K562 (cell line): ENCODE results near the gene CLCN4. TPM values are rescaled to one million over a fixed set of nuclear protein-coding genes. Genes with fewer than 3 reads are reported as not detected.
A peak's percentile ranks its signal among the peaks of the same experiment; 100 is the strongest.

Experiments
- ETS2 ChIP-seq: IDR thresholded peaks from 2 replicates; pipeline ENCODE4 v1.6.1; 2016; ENCODE audit warnings: borderline replicate concordance, missing genetic modification characterization, mild to moderate bottlenecking, moderate library complexity, missing compliant biosample characterization; ENCODE audit not compliant: poor library complexity, severe bottlenecking
- KDM4B ChIP-seq, 2 experiments: fragments of 450-650 bp in 1 of 2; sonication (generic) in 1 of 2; IDR thresholded peaks; 2 replicates each; pipeline ENCODE4 v1.6.1; 2016 to 2017; ENCODE audit warnings: borderline replicate concordance in 2 of 2, antibody characterized with exemption in 1 of 2, low read depth in 1 of 2, mild to moderate bottlenecking in 1 of 2
- KLF1 ChIP-seq: fragments of 450-650 bp; IDR thresholded peaks from 2 replicates; pipeline ENCODE4 v1.6.1; 2016; ENCODE audit warnings: missing genetic modification characterization, missing compliant biosample characterization
- MAFF ChIP-seq: IDR thresholded peaks from 2 replicates; pipeline ENCODE4 v1.6.1; 2012; ENCODE audit warnings: low read length, improper control_type of control experiment
- NFIC ChIP-seq: fragments of 450-650 bp; IDR thresholded peaks from 2 replicates; pipeline ENCODE4 v1.6.1; 2017; ENCODE audit warnings: mild to moderate bottlenecking, inconsistent platforms
- NRF1 ChIP-seq, 2 experiments: fragments of 450-650 bp; IDR thresholded peaks in 1 of 2; conservative IDR thresholded peaks in 1 of 2; 2 replicates each; pipeline ENCODE4 v1.6.1; 2014; ENCODE audit warnings: mild to moderate bottlenecking in 2 of 2
- PHB ChIP-seq: fragments of 250-450 bp; sonication (Bioruptor Pico); IDR thresholded peaks from 2 replicates; pipeline ENCODE4 v1.5.0; 2021
- PHF20 ChIP-seq: fragments of 450-650 bp; IDR thresholded peaks from 2 replicates; pipeline ENCODE4 v1.6.1; 2018; ENCODE audit not compliant: partially characterized antibody
- RCOR1 ChIP-seq, 2 experiments: IDR thresholded peaks; 2 replicates each; pipeline ENCODE4 v1.6.1; 2012; ENCODE audit warnings: low read depth in 2 of 2, low read length in 2 of 2, borderline replicate concordance in 1 of 2, improper control_type of control experiment in 1 of 2
- STAT5A ChIP-seq: IDR thresholded peaks from 2 replicates; pipeline ENCODE4 v1.6.1; 2012; ENCODE audit warnings: low read length, inconsistent platforms, borderline replicate concordance
- TAF15 ChIP-seq: fragments of 200-400 bp; formaldehyde crosslinking; IDR thresholded peaks from 2 replicates; pipeline ENCODE4 v1.6.1; 2017; ENCODE audit warnings: mild to moderate bottlenecking, low read depth, low read length, moderate library complexity
- TARDBP ChIP-seq: fragments of 450-650 bp; IDR thresholded peaks from 2 replicates; pipeline ENCODE4 v1.6.1; 2016
- TCF3 ChIP-seq: sonication (generic); formaldehyde crosslinking; IDR thresholded peaks from 2 replicates; pipeline ENCODE4 v1.4.0; 2020; ENCODE audit warnings: mild to moderate bottlenecking, missing genetic modification reagents
- TCF7L2 ChIP-seq: fragments of 150-350 bp; IDR thresholded peaks from 2 replicates; pipeline ENCODE4 v1.6.1; 2016; ENCODE audit warnings: low read depth, mild to moderate bottlenecking, low read length, moderate library complexity
- TRIM24 ChIP-seq, 2 experiments: fragments of 450-650 bp; IDR thresholded peaks; 2 replicates each; pipeline ENCODE4 v1.6.1; 2016
- ZFP36 ChIP-seq: fragments of 150-350 bp; IDR thresholded peaks from 2 replicates; pipeline ENCODE4 v1.6.1; 2018; ENCODE audit warnings: low read length, low read depth; ENCODE audit not compliant: partially characterized antibody
- ZKSCAN1 ChIP-seq: fragments of 150-350 bp; IDR thresholded peaks from 2 replicates; pipeline ENCODE4 v1.6.1; 2016; ENCODE audit warnings: low read depth, low read length
- ZNF212 ChIP-seq: fragments of 450-650 bp; formaldehyde crosslinking; IDR thresholded peaks from 2 replicates; pipeline ENCODE4 v1.4.0; 2020; ENCODE audit warnings: mild to moderate bottlenecking
- ZNF217 ChIP-seq: sonication (generic); formaldehyde crosslinking; IDR thresholded peaks from 2 replicates; pipeline ENCODE4 v1.8.0; 2022; ENCODE audit warnings: mild to moderate bottlenecking, missing genetic modification reagents
- ZNF584 ChIP-seq: fragments of 200-800 bp; sonication (Bioruptor generic); IDR thresholded peaks from 2 replicates; pipeline ENCODE4 v1.6.1; 2016; ENCODE audit warnings: low read depth, mild to moderate bottlenecking, missing genetic modification characterization, missing compliant biosample characterization
- ZNF764 ChIP-seq: fragments of 250-450 bp; sonication (Bioruptor Pico); IDR thresholded peaks from 2 replicates; pipeline ENCODE4 v1.4.0; 2020; ENCODE audit warnings: low read depth, mild to moderate bottlenecking, moderate library complexity
- ZNF766 ChIP-seq: fragments of 200-800 bp; sonication (Bioruptor generic); conservative IDR thresholded peaks from 2 replicates; pipeline ENCODE4 v1.6.1; 2016; ENCODE audit warnings: missing genetic modification characterization, missing compliant biosample characterization
- polyA plus RNA-seq, 8 experiments: library from polyadenylated mRNA; depleted of rRNA in 4 of 8; stranded (reverse) in 5 of 8; unstranded in 3 of 8; fragments of >200 nt; fragmentation: Nextera tagmentation in 2 of 8; fragmentation: Illumina TruSeq in 1 of 8; extraction: Ambion mirVana in 2 of 8; extraction: Trizol in 1 of 8; gene quantifications; 2 replicates each; pipeline versions ENCODE4 v1.2.1 to v1.2.3, GENCODE V29; 2011 to 2014; ENCODE audit warnings: inconsistent platforms in 1 of 8, missing spikeins in 1 of 8
- total RNA-seq, 7 experiments: library from RNA; depleted of rRNA in 6 of 7; stranded (reverse); fragments of >200 nt in 6 of 7; fragmentation: Illumina TruSeq in 2 of 7; extraction: Trizol in 2 of 7; gene quantifications; 2 replicates each; pipeline versions ENCODE4 v1.2.1 to v1.2.3, GENCODE V29; 2011 to 2021; ENCODE audit warnings: low replicate concordance in 1 of 7
- TF ChIP-seq, protein P1 (sequence below): sonication (generic); formaldehyde crosslinking; IDR thresholded peaks from 2 replicates; pipeline ENCODE4 v1.8.0; 2022; ENCODE audit warnings: missing genetic modification reagents, mild to moderate bottlenecking, moderate library complexity, borderline replicate concordance
- TF ChIP-seq, protein P2 (sequence below): fragments of 250-450 bp; sonication (Bioruptor Pico); IDR thresholded peaks from 2 replicates; pipeline ENCODE4 v1.8.0; 2022; ENCODE audit warnings: moderate library complexity, mild to moderate bottlenecking, inconsistent platforms
- TF ChIP-seq, protein P3 (sequence below): sonication (generic); formaldehyde crosslinking; IDR thresholded peaks from 2 replicates; pipeline ENCODE4 v1.8.0; 2022; ENCODE audit warnings: mild to moderate bottlenecking, missing genetic modification reagents, borderline replicate concordance
- TF ChIP-seq, protein P4 (sequence below), 2 experiments: fragments of 450-650 bp; conservative IDR thresholded peaks; 2 replicates each; pipeline ENCODE4 v1.6.1; 2017; ENCODE audit warnings: mild to moderate bottlenecking in 2 of 2, moderate library complexity in 2 of 2

The CLCN4 gene
- total and polyA plus RNA-seq, 9 of the 15 experiments (the other 6 are each of a cell fraction or from before 2014, with no cell fraction given) = 0.03 to 0.24 (median 0.10) TPM; not detected in 1

DNA sequence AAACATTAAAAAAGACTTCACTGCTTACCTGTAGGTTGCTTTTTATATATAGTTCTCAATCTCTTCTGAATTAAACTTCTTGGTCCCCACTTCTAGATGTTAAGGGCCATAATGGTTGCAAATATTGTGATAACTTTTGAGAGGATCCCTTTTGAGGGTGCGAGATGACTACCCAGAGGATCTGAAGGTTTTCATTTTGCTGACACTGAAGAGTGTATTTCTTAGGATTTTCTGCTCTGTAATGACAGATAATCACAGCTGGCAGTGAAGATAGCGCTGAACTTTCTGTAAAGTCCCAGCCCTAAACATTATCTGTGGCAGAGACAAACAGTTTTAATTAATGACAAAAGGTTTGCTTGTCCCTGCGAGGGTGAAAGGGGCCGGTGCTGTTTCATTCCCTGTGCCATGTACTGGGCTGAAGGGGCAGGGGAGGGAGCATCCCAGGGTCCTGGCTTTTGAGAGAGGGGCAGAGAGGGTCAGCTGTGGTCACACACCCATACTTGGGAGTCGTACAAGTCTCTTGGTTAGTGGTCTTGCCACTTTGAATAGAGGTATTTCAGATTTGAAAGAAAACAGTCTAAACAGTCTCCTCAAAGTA is 22.2 kb downstream of the CLCN4 start (continued):
- TF ChIP-seq, protein P1, sequence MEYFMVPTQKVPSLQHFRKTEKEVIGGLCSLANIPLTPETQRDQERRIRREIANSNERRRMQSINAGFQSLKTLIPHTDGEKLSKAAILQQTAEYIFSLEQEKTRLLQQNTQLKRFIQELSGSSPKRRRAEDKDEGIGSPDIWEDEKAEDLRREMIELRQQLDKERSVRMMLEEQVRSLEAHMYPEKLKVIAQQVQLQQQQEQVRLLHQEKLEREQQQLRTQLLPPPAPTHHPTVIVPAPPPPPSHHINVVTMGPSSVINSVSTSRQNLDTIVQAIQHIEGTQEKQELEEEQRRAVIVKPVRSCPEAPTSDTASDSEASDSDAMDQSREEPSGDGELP (CRISPR knock-in tag) = peak; percentile 42; the same call in 1 of the 2 replicates
- no peak for TF ChIP-seq ZFP36
- no peak for TF ChIP-seq ZNF212 (CRISPR knock-in tag)
- peak; percentile 55 to 89; a peak in 3 of 4 replicates for TF ChIP-seq RCOR1 (IDR thresholded peaks at IDR 0.05; ENCODE audit: borderline replicate concordance in 1 of 2, low read depth in 2 of 2, low read length in 2 of 2)
- TF ChIP-seq STAT5A = peak; percentile 91
- no peak for TF ChIP-seq KLF1 (tag)
- no peak for TF ChIP-seq TAF15
- TF ChIP-seq MAFF = peak; percentile 67
- TF ChIP-seq, protein P2, sequence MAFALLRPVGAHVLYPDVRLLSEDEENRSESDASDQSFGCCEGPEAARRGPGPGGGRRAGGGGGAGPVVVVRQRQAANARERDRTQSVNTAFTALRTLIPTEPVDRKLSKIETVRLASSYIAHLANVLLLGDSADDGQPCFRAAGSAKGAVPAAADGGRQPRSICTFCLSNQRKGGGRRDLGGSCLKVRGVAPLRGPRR (CRISPR knock-in tag) = no peak
- no peak for TF ChIP-seq PHF20
- no peak for TF ChIP-seq ZNF764 (CRISPR knock-in tag)
- TF ChIP-seq ZNF584 = peak; percentile 42; the same call in 1 of the 2 replicates
- peak; percentile 93 for TF ChIP-seq TCF3 (CRISPR knock-in tag)
- no peak for TF ChIP-seq KDM4B (IDR thresholded peaks at IDR 0.05; ENCODE audit: borderline replicate concordance in 2 of 2, low read depth in 1 of 2)
- TF ChIP-seq PHB = no peak
- TF ChIP-seq, protein P3, sequence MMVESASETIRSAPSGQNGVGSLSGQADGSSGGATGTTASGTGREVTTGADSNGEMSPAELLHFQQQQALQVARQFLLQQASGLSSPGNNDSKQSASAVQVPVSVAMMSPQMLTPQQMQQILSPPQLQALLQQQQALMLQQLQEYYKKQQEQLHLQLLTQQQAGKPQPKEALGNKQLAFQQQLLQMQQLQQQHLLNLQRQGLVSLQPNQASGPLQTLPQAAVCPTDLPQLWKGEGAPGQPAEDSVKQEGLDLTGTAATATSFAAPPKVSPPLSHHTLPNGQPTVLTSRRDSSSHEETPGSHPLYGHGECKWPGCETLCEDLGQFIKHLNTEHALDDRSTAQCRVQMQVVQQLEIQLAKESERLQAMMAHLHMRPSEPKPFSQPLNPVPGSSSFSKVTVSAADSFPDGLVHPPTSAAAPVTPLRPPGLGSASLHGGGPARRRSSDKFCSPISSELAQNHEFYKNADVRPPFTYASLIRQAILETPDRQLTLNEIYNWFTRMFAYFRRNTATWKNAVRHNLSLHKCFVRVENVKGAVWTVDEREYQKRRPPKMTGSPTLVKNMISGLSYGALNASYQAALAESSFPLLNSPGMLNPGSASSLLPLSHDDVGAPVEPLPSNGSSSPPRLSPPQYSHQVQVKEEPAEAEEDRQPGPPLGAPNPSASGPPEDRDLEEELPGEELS (CRISPR knock-in tag) = no peak
- TF ChIP-seq NFIC = peak; percentile 67
- peak; percentile 58 to 83; a peak in 2 of 4 replicates for TF ChIP-seq TRIM24 (IDR thresholded peaks at IDR 0.05)
- TF ChIP-seq ZKSCAN1 = no peak
- no peak for TF ChIP-seq TARDBP
- no peak for TF ChIP-seq TCF7L2
- no peak for TF ChIP-seq NRF1 (conservative IDR thresholded peaks at IDR 0.05 in 1 of 2, IDR thresholded peaks at IDR 0.05 in 1 of 2)
- TF ChIP-seq, protein P4, sequence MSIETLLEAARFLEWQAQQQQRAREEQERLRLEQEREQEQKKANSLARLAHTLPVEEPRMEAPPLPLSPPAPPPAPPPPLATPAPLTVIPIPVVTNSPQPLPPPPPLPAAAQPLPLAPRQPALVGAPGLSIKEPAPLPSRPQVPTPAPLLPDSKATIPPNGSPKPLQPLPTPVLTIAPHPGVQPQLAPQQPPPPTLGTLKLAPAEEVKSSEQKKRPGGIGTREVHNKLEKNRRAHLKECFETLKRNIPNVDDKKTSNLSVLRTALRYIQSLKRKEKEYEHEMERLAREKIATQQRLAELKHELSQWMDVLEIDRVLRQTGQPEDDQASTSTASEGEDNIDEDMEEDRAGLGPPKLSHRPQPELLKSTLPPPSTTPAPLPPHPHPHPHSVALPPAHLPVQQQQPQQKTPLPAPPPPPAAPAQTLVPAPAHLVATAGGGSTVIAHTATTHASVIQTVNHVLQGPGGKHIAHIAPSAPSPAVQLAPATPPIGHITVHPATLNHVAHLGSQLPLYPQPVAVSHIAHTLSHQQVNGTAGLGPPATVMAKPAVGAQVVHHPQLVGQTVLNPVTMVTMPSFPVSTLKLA (conservative IDR thresholded peaks at IDR 0.05) = no peak
- TF ChIP-seq ZNF766 (CRISPR knock-in tag) = 0 out of 2 replicates have a peak, but pooled peaks have one; percentile 48
- TF ChIP-seq ETS2 (tag) = no peak
- TF ChIP-seq ZNF217 (CRISPR knock-in tag) = no peak
